GM12891 (cell line): ENCODE data around the gene FAM209A.

Source experiments
- PAX5 ChIP-seq: IDR thresholded peaks from 2 replicates; pipeline ENCODE4 v1.6.1; 2011; ENCODE audit warnings: low read length, moderate library complexity, mild to moderate bottlenecking; ENCODE audit not compliant: insufficient read depth, severe bottlenecking
- POLR2A ChIP-seq: IDR thresholded peaks from 2 replicates; pipeline ENCODE4 v1.6.1; 2011; ENCODE audit warnings: low read depth, low read length, control low read depth
- POLR2AphosphoS5 ChIP-seq: IDR thresholded peaks from 2 replicates; pipeline ENCODE4 v1.6.1; 2011; ENCODE audit warnings: low read depth, low read length, control low read depth
- POU2F2 ChIP-seq: IDR thresholded peaks from 2 replicates; pipeline ENCODE4 v1.6.1; 2011; ENCODE audit warnings: low read depth, mild to moderate bottlenecking, control low read depth, low read length, moderate library complexity
- SPI1 ChIP-seq: IDR thresholded peaks from 2 replicates; pipeline ENCODE4 v1.6.1; 2011; ENCODE audit warnings: low read depth, low read length, control low read depth
- TAF1 ChIP-seq: IDR thresholded peaks from 2 replicates; pipeline ENCODE4 v1.6.1; 2011; ENCODE audit warnings: low read depth, low read length, control low read depth

- no peak for TF ChIP-seq POLR2A
- TF ChIP-seq TAF1, result no peak
- no peak for TF ChIP-seq POLR2AphosphoS5
- TF ChIP-seq SPI1, result no peak
- TF ChIP-seq PAX5, result no peak
- no peak for TF ChIP-seq POU2F2
Measured at GRCh38 chr20:56506103-56506502, 18.4 kb upstream of the FAM209A start.
